Measurements from ENCODE around the gene FSD1. TPM values are rescaled to one million over a fixed set of nuclear protein-coding genes. Genes with fewer than 3 reads are reported as not detected.
A peak's percentile ranks its signal among the peaks of the same experiment; 100 is the strongest.

The FSD1 gene
- total RNA-seq, 2 experiments from 2014 or later = 19.8 to 23.2 TPM

- BruUV-seq (replicated peaks) = no TSS peak
- Histone ChIP-seq H3K79me2 (ENCODE audit: insufficient read depth, low read depth, low read length) (no peaks in the 10 kb centered on the region), H3K4me3 (ENCODE audit: low read depth, low read length, poor library complexity, severe bottlenecking) (no peak overlapping the region), H3K27ac (ENCODE audit: low read depth, low read length, poor library complexity, severe bottlenecking) (no peak overlapping the region), H3K36me3 (ENCODE audit: insufficient read depth, low read length) (peaks cover 68% of the 10 kb centered on the region), H2AFZ (ENCODE audit: low read length) (no peak overlapping the region), H3K4me1 (ENCODE audit: insufficient read depth, low read length, poor library complexity, severe bottlenecking) (no peaks in the 10 kb centered on the region), H3K9me3 (ENCODE audit: low read length) (no peaks in the 10 kb centered on the region), H3K4me2 (ENCODE audit: low read length) (no peak overlapping the region), H4K20me1 (ENCODE audit: insufficient read depth, low read length) (no peaks in the 10 kb centered on the region), H3K9me2 (ENCODE audit: insufficient read depth, low read length) (no peaks in the 10 kb centered on the region)
- intact Hi-C loops (cut with micrococcal nuclease; ENCODE audit: unreplicated experiment) = no loop called here
- TF ChIP-seq EZH2phosphoT487 (IDR thresholded peaks at IDR 0.05; ENCODE audit: borderline replicate concordance, low read depth, low read length) (no peak), CTCF (conservative IDR thresholded peaks at IDR 0.05; ENCODE audit: low read length) (no peak)
- DNase-seq (ENCODE audit: low spot score) = no peak
- CTCF ChIA-PET (ENCODE audit: unreplicated experiment) = no interaction called here
- POLR2A ChIA-PET = no interaction called here
Measured at GRCh38 chr19:4359627-4360000, 55.2 kb downstream of the FSD1 start.

GRCh38 chr19:4360081-4360569 lies 55.7 kb downstream of the FSD1 start:
- H3K4me2 ChIP-seq (ENCODE audit: low read length) = no peak overlapping the region
- H3K4me1 ChIP-seq (ENCODE audit: insufficient read depth, low read length, poor library complexity, severe bottlenecking) = no peaks in the 10 kb centered on the region
- intact Hi-C loops (cut with micrococcal nuclease; ENCODE audit: unreplicated experiment) = no loop called here
- BruUV-seq (replicated peaks) = no TSS peak
- H2AFZ ChIP-seq (ENCODE audit: low read length) = no peak overlapping the region
- ChIA-PET POLR2A (no interaction called here), CTCF (ENCODE audit: unreplicated experiment) (no interaction called here)
- peaks cover 71% of the 10 kb centered on the region for H3K36me3 ChIP-seq (ENCODE audit: insufficient read depth, low read length)
- no peaks in the 10 kb centered on the region for H3K9me3 ChIP-seq (ENCODE audit: low read length)
- H4K20me1 ChIP-seq (ENCODE audit: insufficient read depth, low read length) = no peaks in the 10 kb centered on the region
- DNase-seq (ENCODE audit: low spot score) = no peak
- no peak overlapping the region for H3K27ac ChIP-seq (ENCODE audit: low read depth, low read length, poor library complexity, severe bottlenecking)
- H3K9me2 ChIP-seq (ENCODE audit: insufficient read depth, low read length) = no peaks in the 10 kb centered on the region
- H3K79me2 ChIP-seq (ENCODE audit: insufficient read depth, low read depth, low read length) = no peaks in the 10 kb centered on the region
- H3K4me3 ChIP-seq (ENCODE audit: low read depth, low read length, poor library complexity, severe bottlenecking) = no peak overlapping the region
- no peak for TF ChIP-seq EZH2phosphoT487 (IDR thresholded peaks at IDR 0.05; ENCODE audit: borderline replicate concordance, low read depth, low read length)
- TF ChIP-seq CTCF (conservative IDR thresholded peaks at IDR 0.05; ENCODE audit: low read length) = no peak

- Histone ChIP-seq H4K20me1 (ENCODE audit: insufficient read depth, low read length) (no peaks in the 10 kb centered on the region), H3K9me2 (ENCODE audit: insufficient read depth, low read length) (no peaks in the 10 kb centered on the region), H3K27ac (ENCODE audit: low read depth, low read length, poor library complexity, severe bottlenecking) (no peak overlapping the region), H3K79me2 (ENCODE audit: insufficient read depth, low read depth, low read length) (no peaks in the 10 kb centered on the region), H3K36me3 (ENCODE audit: insufficient read depth, low read length) (peaks cover 77% of the 10 kb centered on the region), H3K4me2 (ENCODE audit: low read length) (no peak overlapping the region), H3K4me1 (ENCODE audit: insufficient read depth, low read length, poor library complexity, severe bottlenecking) (no peaks in the 10 kb centered on the region), H2AFZ (ENCODE audit: low read length) (no peak overlapping the region), H3K4me3 (ENCODE audit: low read depth, low read length, poor library complexity, severe bottlenecking) (no peak overlapping the region), H3K9me3 (ENCODE audit: low read length) (no peaks in the 10 kb centered on the region)
- BruUV-seq (replicated peaks) = TSS peak; percentile 56
- no peak for DNase-seq (ENCODE audit: low spot score)
- ChIA-PET POLR2A (no interaction called here), CTCF (ENCODE audit: unreplicated experiment) (no interaction called here)
- TF ChIP-seq EZH2phosphoT487 (IDR thresholded peaks at IDR 0.05; ENCODE audit: borderline replicate concordance, low read depth, low read length) (no peak), CTCF (conservative IDR thresholded peaks at IDR 0.05; ENCODE audit: low read length) (no peak)
- intact Hi-C loops (cut with micrococcal nuclease; ENCODE audit: unreplicated experiment) = no loop called here
Measured at GRCh38 chr19:4360641-4361151, 56.3 kb downstream of the FSD1 start.

Data from OCI-LY7 (cell line).